ENCODE data around the gene PLGLB1.
"Not testable (repeated sequence)": the region's sequence is repeated elsewhere in the genome, so short reads cannot be mapped to it uniquely, and the experiment has no call there.

Gene PLGLB1

GRCh38 chr2:87021744-87022143, at the start of gene PLGLB1:
PLGLB1 (minus strand) TSS chr2:87021844; CDS start chr2:87021783, 61 bp downstream.
- not testable (repeated sequence) for DNase-seq

GRCh38 chr2:87064305-87064704, 42.7 kb upstream of the PLGLB1 start:
- DNase-seq: not testable (repeated sequence)

- not testable (repeated sequence) for DNase-seq
Observed at GRCh38 chr2:87063431-87063830, 41.8 kb upstream of the PLGLB1 start.

DNA sequence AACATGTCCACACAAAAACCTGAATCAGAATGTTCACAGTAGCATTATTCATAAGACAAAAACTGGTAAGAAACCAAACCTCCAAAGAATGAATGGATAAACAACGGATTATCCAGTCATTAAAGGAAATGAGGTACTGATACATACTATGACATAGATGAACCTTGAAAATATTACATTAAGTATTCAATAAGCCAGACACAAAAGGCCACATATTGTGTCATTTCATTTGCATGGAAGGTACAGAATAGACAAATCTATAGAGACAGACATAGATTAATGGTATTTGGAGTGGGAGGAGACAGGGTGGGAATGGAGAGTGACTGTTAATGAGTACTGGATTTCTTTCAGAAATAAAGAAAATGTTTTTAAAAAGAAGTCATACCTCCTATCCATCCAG, 39.9 kb upstream of the PLGLB1 start:
- not testable (repeated sequence) for DNase-seq

- not testable (repeated sequence) for DNase-seq
Observed at GRCh38 chr2:87057606-87058005, 36.0 kb upstream of the PLGLB1 start.

DNA sequence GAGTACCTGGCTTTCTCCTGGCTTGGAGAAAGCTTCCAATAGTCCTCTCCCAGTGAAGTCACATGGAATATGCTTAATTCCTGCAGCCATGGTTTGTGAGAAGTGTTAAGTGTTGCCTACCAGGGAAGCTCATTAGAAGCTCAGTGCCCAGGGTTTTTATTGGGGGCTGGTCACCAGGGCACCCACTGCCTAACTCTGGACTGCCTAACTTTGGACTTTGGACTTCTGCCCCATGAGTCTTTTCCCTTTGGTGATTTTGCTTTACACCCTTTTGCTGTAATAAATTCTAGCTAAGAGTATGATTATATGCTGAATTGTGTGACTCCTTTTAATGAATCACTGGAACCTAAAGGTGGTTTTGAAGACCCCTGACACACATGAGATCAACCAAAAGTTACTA, 35.2 kb upstream of the PLGLB1 start:
- not testable (repeated sequence) for DNase-seq

DNA sequence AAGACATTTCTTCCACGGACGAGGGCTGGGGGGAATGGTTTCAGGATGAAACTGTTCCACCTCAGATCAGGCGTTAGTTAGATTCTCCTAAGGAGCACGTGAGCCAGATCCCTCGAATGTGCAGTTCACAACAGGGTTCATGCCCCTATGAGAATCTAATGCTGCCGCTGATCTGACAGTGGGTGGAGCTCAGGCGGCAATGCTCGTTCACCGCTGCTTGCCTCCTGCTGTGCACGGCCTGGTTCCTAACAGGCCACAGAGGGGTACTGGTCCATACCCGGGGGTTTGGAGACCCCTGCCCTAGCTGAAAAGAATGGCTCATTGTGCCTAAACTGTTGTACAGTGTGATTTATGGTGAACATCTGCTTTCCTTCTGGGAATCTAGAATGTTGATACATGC, 34.8 kb upstream of the PLGLB1 start:
- DNase-seq: not testable (repeated sequence)

- not testable (repeated sequence) for DNase-seq
Observed at GRCh38 chr2:87054375-87054774, 32.7 kb upstream of the PLGLB1 start.

DNA sequence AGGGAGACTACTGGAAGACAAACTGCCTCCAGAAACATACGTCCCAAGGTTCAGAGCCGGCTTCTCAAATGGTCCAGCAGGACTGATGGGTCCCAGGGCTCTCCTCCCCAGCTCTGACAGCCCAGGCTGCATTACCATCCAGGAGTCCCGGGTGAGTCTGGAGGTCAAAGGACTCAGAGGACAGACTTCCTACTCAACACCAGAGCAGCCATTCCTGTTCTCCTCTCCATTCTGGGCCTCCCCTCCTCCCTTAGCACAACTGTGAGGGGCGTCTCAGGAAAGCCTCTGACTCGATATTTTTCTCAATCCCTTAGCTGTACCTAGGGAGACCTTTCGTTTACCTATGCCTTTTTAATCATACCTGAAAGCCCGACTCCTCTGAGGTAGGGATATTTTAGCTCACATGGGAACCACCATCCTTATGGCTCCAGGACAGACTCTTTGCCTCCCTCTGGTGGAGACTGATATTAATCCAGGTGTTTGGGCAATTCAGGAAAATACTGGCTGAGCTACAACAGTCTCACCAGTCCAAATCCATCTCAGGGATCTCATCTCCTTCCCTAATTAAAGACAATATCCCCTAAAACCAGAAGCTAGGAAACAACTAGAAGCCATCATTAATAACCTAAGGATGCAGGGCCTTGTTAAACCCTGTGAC, 19.8 kb upstream of the PLGLB1 start:
- not testable (repeated sequence) for DNase-seq

GRCh38 chr2:87028607-87029006, 7.0 kb upstream of the PLGLB1 start:
- DNase-seq: not testable (repeated sequence)

DNA sequence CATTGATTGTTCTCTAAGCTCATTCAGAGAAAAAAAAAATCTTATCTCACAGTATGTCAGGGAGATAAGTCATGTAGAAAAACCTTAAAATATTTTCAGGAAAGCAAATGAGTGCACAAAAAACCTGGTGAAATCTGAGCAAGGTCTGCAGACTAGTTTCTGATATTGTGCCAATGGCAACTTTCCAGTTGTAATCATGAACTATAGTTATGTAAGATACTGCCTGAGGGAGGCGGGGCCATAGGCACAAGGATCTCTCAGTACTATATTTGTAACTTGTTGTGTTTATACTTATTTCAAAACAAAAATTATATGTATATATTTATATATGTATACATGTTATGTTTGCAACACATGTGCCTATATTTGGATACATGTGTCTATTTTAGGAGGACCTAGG, 5.2 kb upstream of the PLGLB1 start:
- not testable (repeated sequence) for DNase-seq

GRCh38 chr2:87025927-87026326, 4.3 kb upstream of the PLGLB1 start:
- not testable (repeated sequence) for DNase-seq

- DNase-seq: not testable (repeated sequence)
Observed at GRCh38 chr2:87023988-87024615, 2.5 kb upstream of the PLGLB1 start.

DNA sequence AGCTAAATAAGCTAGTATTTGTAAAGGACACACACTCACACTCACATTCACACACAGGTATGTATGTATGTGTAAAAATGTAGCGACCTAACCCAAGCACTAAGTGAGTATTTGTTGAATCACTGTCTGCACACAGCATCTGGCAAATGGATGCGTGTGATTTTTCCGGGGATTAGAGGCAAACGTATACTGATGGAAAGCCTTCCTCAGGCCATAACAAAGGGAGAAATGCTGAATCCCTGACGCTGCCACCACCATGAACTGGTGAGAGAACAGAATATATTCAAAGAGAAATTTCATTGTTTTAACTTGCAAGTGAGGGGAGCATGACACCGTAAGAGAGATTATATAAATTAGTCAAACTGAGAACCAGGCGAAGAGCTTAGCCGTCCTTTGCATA, 601 bp downstream of the PLGLB1 start:
- not testable (repeated sequence) for DNase-seq

GRCh38 chr2:87019053-87019452, 2.6 kb downstream of the PLGLB1 start:
- DNase-seq: not testable (repeated sequence)

DNA sequence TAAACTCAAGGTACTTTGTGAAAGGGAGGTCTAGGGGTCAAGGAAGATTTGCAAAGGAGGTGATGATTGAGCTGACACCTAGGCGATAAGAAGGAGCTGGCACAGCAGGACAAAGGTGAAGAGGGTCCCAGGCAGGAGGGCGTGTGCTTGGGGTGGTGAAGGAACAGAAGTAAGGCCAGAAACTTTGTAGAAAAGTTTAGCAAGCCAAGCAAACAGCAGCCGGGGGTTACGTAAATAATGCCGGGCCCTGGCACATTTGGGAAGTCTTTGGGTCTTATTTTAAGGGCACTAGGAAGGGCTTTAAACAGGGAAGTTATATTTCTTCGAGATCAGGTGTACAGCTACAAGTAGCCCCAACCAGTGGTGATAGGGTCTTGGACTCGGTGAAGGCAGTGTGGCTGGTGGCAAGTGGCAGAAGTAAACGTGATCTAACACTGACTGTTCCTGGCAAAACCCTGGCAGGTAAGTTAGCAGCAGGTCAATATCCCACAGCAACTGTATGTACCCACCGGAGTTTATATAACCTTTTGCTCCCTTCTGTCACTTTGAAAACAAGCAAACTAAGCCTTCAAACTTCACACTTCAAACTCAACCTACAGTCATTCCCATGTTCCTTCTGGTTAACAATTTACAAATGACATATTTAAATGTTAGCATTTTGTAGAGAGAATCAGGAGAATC, 7.0 kb downstream of the PLGLB1 start:
- DNase-seq: not testable (repeated sequence)

GRCh38 chr2:87004398-87004797, 17.2 kb downstream of the PLGLB1 start:
- DNase-seq: not testable (repeated sequence)

All from 8988T (cell line).